MM.1S (cell line): ENCODE measurements around the gene APBB1IP.

ENCODE experiments used
- DNase-seq: peaks from one replicate; pipeline ENCODE4 v3.0.0-alpha.2; 2015
- H2AFZ ChIP-seq: fragments of 300-600 bp; sonication (generic); 2 replicates; pipeline ENCODE4 v1.6.0; 2016; ENCODE audit warnings: antibody characterized with exemption, low read length
- H3F3A ChIP-seq: fragments of 300-600 bp; sonication (generic); 2 replicates; pipeline ENCODE4 v1.6.1; 2016; ENCODE audit warnings: mild to moderate bottlenecking, antibody characterized with exemption, low read length, moderate library complexity, mixed read lengths; ENCODE audit not compliant: insufficient read depth
- H3K27ac ChIP-seq: fragments of 300-600 bp; sonication (generic); 2 replicates; pipeline ENCODE4 v1.5.1; 2016; ENCODE audit warnings: mild to moderate bottlenecking, low read length
- H3K27me3 ChIP-seq: fragments of 300-600 bp; sonication (generic); replicated peaks from 2 replicates; pipeline ENCODE4 v1.6.0; 2016; ENCODE audit warnings: low read length; ENCODE audit not compliant: insufficient read depth
- H3K36me3 ChIP-seq: fragments of 300-600 bp; sonication (generic); replicated peaks from 2 replicates; pipeline ENCODE4 v1.6.1; 2016; ENCODE audit warnings: mild to moderate bottlenecking, low read length, mixed read lengths; ENCODE audit not compliant: insufficient read depth
- H3K4me1 ChIP-seq: fragments of 300-600 bp; sonication (generic); 2 replicates; pipeline ENCODE4 v1.6.1; 2016; ENCODE audit warnings: low read length, mixed read lengths
- H3K4me2 ChIP-seq: fragments of 300-600 bp; sonication (generic); 2 replicates; pipeline ENCODE4 v1.6.0; 2016; ENCODE audit warnings: low read depth, low read length
- H3K4me3 ChIP-seq: fragments of 300-600 bp; sonication (generic); 2 replicates; pipeline ENCODE4 v1.5.1; 2016; ENCODE audit warnings: low read length, mixed read lengths
- H3K79me2 ChIP-seq: fragments of 300-600 bp; sonication (generic); 2 replicates; pipeline ENCODE4 v1.6.1; 2016; ENCODE audit warnings: mixed run types, low read length, mixed read lengths
- H3K9ac ChIP-seq: fragments of 300-600 bp; sonication (generic); 2 replicates; pipeline ENCODE4 v1.6.1; 2016; ENCODE audit warnings: low read length, mixed read lengths
- H3K9me2 ChIP-seq: fragments of 300-600 bp; sonication (generic); replicated peaks from 2 replicates; pipeline ENCODE4 v1.6.1; 2016; ENCODE audit warnings: mild to moderate bottlenecking, low read length, mixed read lengths; ENCODE audit not compliant: insufficient read depth
- H3K9me3 ChIP-seq: fragments of 300-600 bp; sonication (generic); replicated peaks from 2 replicates; pipeline ENCODE4 v1.6.1; 2016; ENCODE audit warnings: mild to moderate bottlenecking, low read length, mixed read lengths; ENCODE audit not compliant: insufficient read depth
- H4K20me1 ChIP-seq: fragments of 300-600 bp; sonication (generic); 2 replicates; pipeline ENCODE4 v1.6.1; 2016; ENCODE audit warnings: mild to moderate bottlenecking, low read length, moderate library complexity, mixed read lengths; ENCODE audit not compliant: insufficient read depth
- EZH2 ChIP-seq: fragments of 300-600 bp; sonication (generic); optimal IDR thresholded peaks from 2 replicates; pipeline ENCODE3; 2017; ENCODE audit warnings: low read depth, mild to moderate bottlenecking, antibody characterized with exemption, low read length, mixed read lengths
- EZH2phosphoT487 ChIP-seq: fragments of 300-600 bp; sonication (generic); IDR thresholded peaks from 2 replicates; pipeline ENCODE4 v1.6.1; 2018; ENCODE audit warnings: antibody characterized with exemption, low read length
- TF ChIP-seq, protein P1 (sequence below): fragments of 300-600 bp; sonication (generic); IDR thresholded peaks from 2 replicates; pipeline ENCODE4 v1.5.1; 2016; ENCODE audit warnings: antibody characterized with exemption, low read length, mixed read lengths

Gene APBB1IP

DNA sequence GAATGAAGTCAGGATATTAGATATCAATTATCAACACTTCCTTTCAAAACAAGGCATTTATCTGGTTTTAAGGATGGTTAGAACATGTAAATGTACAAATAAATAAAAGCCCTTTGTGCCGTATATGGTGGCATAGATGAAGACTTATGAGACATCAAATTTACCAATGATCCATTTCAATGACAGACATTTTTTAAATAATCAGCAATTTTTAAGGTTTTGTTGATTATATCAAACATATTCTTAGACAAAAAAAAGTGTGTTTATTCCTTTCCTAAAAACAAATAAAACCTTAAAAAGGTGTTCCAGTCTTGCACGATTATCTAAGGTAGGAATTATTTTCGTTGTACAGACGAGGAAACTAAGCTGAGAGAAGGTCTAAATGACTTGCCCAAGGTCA is 13.8 kb downstream of the APBB1IP start:
- Histone ChIP-seq H3K27ac (no peak overlapping the region), H3K9me2 (no peaks in the 10 kb centered on the region)

DNA sequence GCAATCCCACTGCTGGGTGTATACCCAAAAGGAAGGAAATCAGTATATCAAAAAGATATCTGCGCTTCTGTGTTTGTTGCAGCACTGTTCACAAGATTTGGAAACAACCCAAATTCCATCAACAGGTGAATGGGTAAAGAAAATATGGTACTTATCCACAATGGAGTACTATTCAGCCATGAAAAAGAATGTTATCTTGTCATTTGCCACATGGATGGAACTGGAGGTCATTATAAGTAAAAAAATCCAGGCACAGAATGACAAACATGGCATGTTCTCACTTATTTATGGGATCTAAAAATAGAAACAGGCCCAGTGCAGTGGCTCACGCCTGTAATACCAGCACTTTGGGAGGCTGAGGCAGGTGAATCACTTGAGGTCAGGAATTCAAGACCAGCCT is 15.7 kb downstream of the APBB1IP start:
- no peak overlapping the region for H2AFZ ChIP-seq
- H3K9me2 ChIP-seq = no peaks in the 10 kb centered on the region
- no peaks in the 10 kb centered on the region for H3K27me3 ChIP-seq
- H3K9ac ChIP-seq = no peak overlapping the region
- no peaks in the 10 kb centered on the region for H3K9me3 ChIP-seq
- no peaks in the 10 kb centered on the region for H3F3A ChIP-seq
- H3K4me1 ChIP-seq = peaks cover 16% of the 10 kb centered on the region; the same call in 1 of the 2 replicates
- DNase-seq = no peak
- no peaks in the 10 kb centered on the region for H3K36me3 ChIP-seq
- 0 out of 2 replicates have a peak, but pooled peaks cover 3% of the 10 kb centered on the region for H3K79me2 ChIP-seq
- TF ChIP-seq EZH2 (no peak), EZH2phosphoT487 (no peak)
- TF ChIP-seq, protein P1, sequence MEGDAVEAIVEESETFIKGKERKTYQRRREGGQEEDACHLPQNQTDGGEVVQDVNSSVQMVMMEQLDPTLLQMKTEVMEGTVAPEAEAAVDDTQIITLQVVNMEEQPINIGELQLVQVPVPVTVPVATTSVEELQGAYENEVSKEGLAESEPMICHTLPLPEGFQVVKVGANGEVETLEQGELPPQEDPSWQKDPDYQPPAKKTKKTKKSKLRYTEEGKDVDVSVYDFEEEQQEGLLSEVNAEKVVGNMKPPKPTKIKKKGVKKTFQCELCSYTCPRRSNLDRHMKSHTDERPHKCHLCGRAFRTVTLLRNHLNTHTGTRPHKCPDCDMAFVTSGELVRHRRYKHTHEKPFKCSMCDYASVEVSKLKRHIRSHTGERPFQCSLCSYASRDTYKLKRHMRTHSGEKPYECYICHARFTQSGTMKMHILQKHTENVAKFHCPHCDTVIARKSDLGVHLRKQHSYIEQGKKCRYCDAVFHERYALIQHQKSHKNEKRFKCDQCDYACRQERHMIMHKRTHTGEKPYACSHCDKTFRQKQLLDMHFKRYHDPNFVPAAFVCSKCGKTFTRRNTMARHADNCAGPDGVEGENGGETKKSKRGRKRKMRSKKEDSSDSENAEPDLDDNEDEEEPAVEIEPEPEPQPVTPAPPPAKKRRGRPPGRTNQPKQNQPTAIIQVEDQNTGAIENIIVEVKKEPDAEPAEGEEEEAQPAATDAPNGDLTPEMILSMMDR = no peak
- H3K4me2 ChIP-seq = no peak overlapping the region
- no peak overlapping the region for H3K27ac ChIP-seq
- no peak overlapping the region for H3K4me3 ChIP-seq
- no peaks in the 10 kb centered on the region for H4K20me1 ChIP-seq

More for the DNA sequence above, 13.8 kb downstream of the APBB1IP start:
- Histone ChIP-seq H3K79me2 (0 out of 2 replicates have a peak, but pooled peaks cover 3% of the 10 kb centered on the region), H3K4me1 (peaks cover 10% of the 10 kb centered on the region; the same call in 1 of the 2 replicates), H4K20me1 (no peaks in the 10 kb centered on the region), H3K4me2 (no peak overlapping the region), H3K4me3 (no peak overlapping the region), H3K27me3 (no peaks in the 10 kb centered on the region), H3F3A (no peaks in the 10 kb centered on the region), H3K36me3 (no peaks in the 10 kb centered on the region), H3K9me3 (no peaks in the 10 kb centered on the region), H2AFZ (no peak overlapping the region), H3K9ac (no peak overlapping the region)
- DNase-seq = no peak
- TF ChIP-seq, protein P1 = no peak
- TF ChIP-seq EZH2 (no peak), EZH2phosphoT487 (no peak)

DNA sequence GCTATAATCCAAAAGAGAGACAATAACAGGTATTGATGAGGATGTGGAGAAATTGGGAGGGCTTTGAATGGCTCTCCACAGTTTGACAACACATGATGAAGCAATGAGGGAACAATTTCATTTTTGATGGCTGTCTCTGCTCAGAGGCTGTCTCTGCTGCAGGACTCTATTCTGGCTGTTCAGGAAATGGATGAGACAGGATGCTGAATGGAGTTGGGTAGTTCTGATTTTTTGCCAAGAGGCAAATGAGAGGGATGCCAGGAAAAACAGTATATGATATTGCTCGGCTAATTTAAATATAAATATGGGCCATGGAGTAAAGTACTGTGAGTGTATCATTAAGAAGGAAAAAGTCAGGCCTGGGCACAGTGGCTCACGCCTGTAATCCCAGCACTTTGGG is 16.8 kb downstream of the APBB1IP start:
- Histone ChIP-seq H2AFZ (no peak overlapping the region), H3K4me2 (no peak overlapping the region), H3K36me3 (no peaks in the 10 kb centered on the region), H4K20me1 (no peaks in the 10 kb centered on the region), H3K79me2 (no peaks in the 10 kb centered on the region), H3F3A (no peaks in the 10 kb centered on the region), H3K4me1 (peaks cover 11% of the 10 kb centered on the region; the same call in 1 of the 2 replicates), H3K4me3 (no peak overlapping the region), H3K9me2 (no peaks in the 10 kb centered on the region), H3K9ac (no peak overlapping the region), H3K27me3 (no peaks in the 10 kb centered on the region), H3K27ac (no peak overlapping the region), H3K9me3 (no peaks in the 10 kb centered on the region)
- TF ChIP-seq EZH2 (no peak), EZH2phosphoT487 (no peak)
- TF ChIP-seq, protein P1 = no peak
- DNase-seq = no peak
